Psoas muscle (tissue), 8 donors: ENCODE results near the gene DTWD1. TPM values are rescaled to one million over a fixed set of nuclear protein-coding genes. Genes with fewer than 3 reads are reported as not detected.
A peak's percentile ranks its signal among the peaks of the same experiment; 100 is the strongest.

Experiments used
- ATAC-seq, 4 donors: fragments of 200-7000 bp; cut with Tn5 transposase; one replicate each; pipeline ENCODE4 v1.9.1; 2020; ENCODE audit warnings: moderate library complexity in 3 of 4, mild to moderate bottlenecking in 2 of 4
- DNase-seq, 2 donors: peaks; one replicate each; pipeline ENCODE4 v3.0.0-alpha.2; 2020
- H3K27ac ChIP-seq: fragments of 200-600 bp; one replicate; pipeline ENCODE4 v1.8.0; 2022
- H3K27me3 ChIP-seq, 3 donors: fragments of 200-600 bp in 1 of 3; one replicate each; pipeline versions ENCODE4 v1.6.1 to v1.8.0; 2013 to 2022; ENCODE audit warnings: low read length in 2 of 3, mild to moderate bottlenecking in 2 of 3, moderate library complexity in 1 of 3; ENCODE audit not compliant: insufficient read depth in 3 of 3
- H3K36me3 ChIP-seq, 2 donors: fragments of 200-600 bp in 1 of 2; one replicate each; pipeline versions ENCODE4 v1.6.1 to v1.8.0; 2013 to 2022; ENCODE audit warnings: low read depth in 1 of 2, mild to moderate bottlenecking in 1 of 2, moderate library complexity in 1 of 2; ENCODE audit not compliant: insufficient read depth in 1 of 2
- H3K4me1 ChIP-seq: fragments of 200-600 bp; one replicate; pipeline ENCODE4 v1.8.0; 2022
- H3K4me3 ChIP-seq: fragments of 200-600 bp; one replicate; pipeline ENCODE4 v1.8.0; 2022; ENCODE audit warnings: mild to moderate bottlenecking
- H3K9me3 ChIP-seq: fragments of 200-600 bp; one replicate; pipeline ENCODE4 v1.8.0; 2022
- CTCF ChIP-seq: fragments of 200-600 bp; IDR thresholded peaks from one replicate; pipeline ENCODE4 v1.8.0; 2022; ENCODE audit warnings: antibody characterized with exemption
- WGBS, 3 donors: extraction: QIAGEN DNeasy Blood & Tissue Kit; methylation state at CpG; one replicate each; pipeline versions ENCODE4 v1.1.6 to v1.1.7; 2013; 5-methylcytosine and 5-hydroxymethylcytosine counted together
- intact Hi-C, 2 donors: fragments of 100-400 bp; cut with DNase I; formaldehyde crosslinking; loops; one replicate each; pipeline versions ENCODE4 v1.11.0 to v1.14.2; 2022
- polyA plus RNA-seq, 3 donors: library from polyadenylated mRNA; stranded (reverse); fragments of 200-250 nt; gene quantifications; one replicate each; pipeline ENCODE4 v1.2.3, GENCODE V29; 2013
- total RNA-seq, 4 donors: library from RNA; stranded (reverse); fragmentation: NEBNext Ultra II Directional in 2 of 4; extraction: Animal tissue kit (Norgen Biotek cat#: 25700) in 2 of 4; gene quantifications; one replicate each; pipeline versions ENCODE4 v1.2.1 to v1.2.4, GENCODE V29; 2021 to 2023
- donor health status: healthy with polysubstance abuse.
- donor health status: DM: no; HTN: no; CAD: no; lungs with moderate emphysema.
- donor health status: Bipolar disorder and iron deficiency.
- donor health status: healthy.
- donor health status: DM: yes; HTN: yes; CAD: no.
- donor health status: DM: no; HTN: no; CAD: no.
- donor health status: DM: no; HTN: no; CAD: no.
- donor health status: DM: yes; HTN: yes; CAD: no.

DTWD1 gene
- total and polyA plus RNA-seq, 7 donors, result 11.9 to 25.5 (median 13.4) TPM

GRCh38 chr15:49619226-49619625 is 1.6 kb upstream of the DTWD1 start:
- peak overlapping the region; percentile 94 for H3K27ac ChIP-seq
- no peak for TF ChIP-seq CTCF

GRCh38 chr15:49620199-49620598 is 649 bp upstream of the DTWD1 start:
- Histone ChIP-seq H3K4me1 (peaks cover 28% of the 10 kb centered on the region), H3K27ac (peak overlapping the region; percentile 94), H3K9me3 (no peaks in the 10 kb centered on the region), H3K4me3 (peak overlapping the region; percentile 83), H3K27me3 (no peaks in the 10 kb centered on the region), H3K36me3 (peaks cover 0 to 2% of the 10 kb centered on the region in 2 donors)
- no peak for DNase-seq
- intact Hi-C loops, result loop anchor here (5.0 to 10.0 kb wide), 3 partner anchors 463 to 573 kb away; partner anchors contain the start of genes COPS2 (in 2 of the 2) and SECISBP2L (in 1 of the 2)
- 1 to 2% (median 1%) methylated on average over 6 of the region's 6 CpGs for WGBS, 3 donors
- TF ChIP-seq CTCF, result peak; percentile 8
- ATAC-seq, result peak in 2 of 4 donors; percentile 20 to 50

More at GRCh38 chr15:49619226-49619625, 1.6 kb upstream of the DTWD1 start:
- intact Hi-C loops, result no loop called here
- Histone ChIP-seq H3K36me3 (peaks cover 0 to 2% of the 10 kb centered on the region in 2 donors), H3K9me3 (no peaks in the 10 kb centered on the region), H3K4me3 (peak overlapping the region; percentile 83), H3K4me1 (peaks cover 28% of the 10 kb centered on the region), H3K27me3 (no peaks in the 10 kb centered on the region)
- DNase-seq (no peak), ATAC-seq (no peak)
- 66 to 88% (median 76%) methylated on average over 3 of the region's 3 CpGs for WGBS, 3 donors

- peaks cover 2 to 14% of the 10 kb centered on the region in 2 donors for H3K36me3 ChIP-seq
- intact Hi-C loops, result loop anchor here (5.0 to 10.0 kb wide), 3 partner anchors 464 to 574 kb away; partner anchors contain the start of genes COPS2 (in 2 of the 2) and SECISBP2L (in 1 of the 2)
- peaks cover 28% of the 10 kb centered on the region for H3K4me1 ChIP-seq
- 9 to 11% (median 11%) methylated on average over 8 of the region's 8 CpGs for WGBS, 3 donors
- no peaks in the 10 kb centered on the region for H3K27me3 ChIP-seq
- H3K4me3 ChIP-seq, result peak overlapping the region; percentile 83
- no peak for TF ChIP-seq CTCF
- DNase-seq (no peak), ATAC-seq (no peak)
- H3K27ac ChIP-seq, result peak overlapping the region; percentile 94
- no peaks in the 10 kb centered on the region for H3K9me3 ChIP-seq
Observed at GRCh38 chr15:49621401-49621811, 558 bp downstream of the DTWD1 start.

GRCh38 chr15:49621887-49622286 is 1.0 kb downstream of the DTWD1 start:
- TF ChIP-seq CTCF, result no peak
- peaks cover 28% of the 10 kb centered on the region for H3K4me1 ChIP-seq
- H3K9me3 ChIP-seq, result no peaks in the 10 kb centered on the region
- ATAC-seq (no peak), DNase-seq (no peak)
- H3K4me3 ChIP-seq, result peak overlapping the region; percentile 83
- H3K27me3 ChIP-seq, result no peaks in the 10 kb centered on the region
- H3K36me3 ChIP-seq, result peaks cover 2 to 19% of the 10 kb centered on the region in 2 donors
- 34 to 47% (median 37%) methylated on average over 1 of the region's 1 CpG for WGBS, 3 donors
- intact Hi-C loops, result loop anchor here (5.0 to 10.0 kb wide), 3 partner anchors 465 to 575 kb away; partner anchors contain the start of genes COPS2 (in 2 of the 2) and SECISBP2L (in 1 of the 2)
- peak overlapping the region; percentile 94 for H3K27ac ChIP-seq
